HepG2 (cell line): Measurements from ENCODE around the gene SKI. TPM values are rescaled to one million over a fixed set of nuclear protein-coding genes. Genes with fewer than 3 reads are reported as not detected.

ENCODE experiments used
- ARID5B ChIP-seq: IDR thresholded peaks from 2 replicates; pipeline ENCODE4 v1.4.0; 2020; ENCODE audit warnings: mild to moderate bottlenecking, missing genetic modification reagents
- ATF7 ChIP-seq, 2 experiments: fragments of 450-650 bp in 1 of 2; sonication (generic) in 1 of 2; formaldehyde crosslinking in 1 of 2; IDR thresholded peaks; 2 replicates each; pipeline versions ENCODE4 v1.4.0 to v1.6.1; 2016 to 2020; ENCODE audit warnings: antibody characterized with exemption in 1 of 2, mild to moderate bottlenecking in 1 of 2, missing genetic modification reagents in 1 of 2
- GATA4 ChIP-seq: sonication (generic); IDR thresholded peaks from 2 replicates; pipeline ENCODE4 v1.6.1; 2016; ENCODE audit warnings: antibody characterized with exemption, low read depth, borderline replicate concordance
- HDAC1 ChIP-seq: sonication (generic); formaldehyde crosslinking; IDR thresholded peaks from 2 replicates; pipeline ENCODE4 v1.5.1; 2020; ENCODE audit warnings: mild to moderate bottlenecking, missing genetic modification reagents
- HOXA7 ChIP-seq: sonication (generic); formaldehyde crosslinking; IDR thresholded peaks from 2 replicates; pipeline ENCODE4 v1.8.1; 2022; ENCODE audit warnings: mild to moderate bottlenecking, missing genetic modification reagents, moderate library complexity
- PCBP1 ChIP-seq: fragments of 200-400 bp; formaldehyde crosslinking; IDR thresholded peaks from 2 replicates; pipeline ENCODE4 v1.6.1; 2017; ENCODE audit warnings: mild to moderate bottlenecking, low read depth, low read length, borderline replicate concordance
- PHF20 ChIP-seq: sonication (generic); formaldehyde crosslinking; IDR thresholded peaks from 2 replicates; pipeline ENCODE4 v1.5.0; 2020; ENCODE audit warnings: mild to moderate bottlenecking, missing genetic modification reagents
- PHF5A ChIP-seq: IDR thresholded peaks from one replicate; pipeline ENCODE4 v1.6.1; 2018; ENCODE audit warnings: low read depth, missing genetic modification reagents; ENCODE audit not compliant: unreplicated experiment
- REL ChIP-seq: sonication (generic); formaldehyde crosslinking; conservative IDR thresholded peaks from 2 replicates; pipeline ENCODE4 v1.8.0; 2022; ENCODE audit warnings: mild to moderate bottlenecking, missing genetic modification reagents, moderate library complexity
- RERE ChIP-seq: IDR thresholded peaks from 2 replicates; pipeline ENCODE4 v1.6.1; 2016; ENCODE audit warnings: low read depth, missing genetic modification reagents, missing compliant biosample characterization
- SAP130 ChIP-seq: IDR thresholded peaks from 2 replicates; pipeline ENCODE4 v1.6.1; 2016; ENCODE audit warnings: low read depth
- TP53 ChIP-seq: sonication (generic); formaldehyde crosslinking; conservative IDR thresholded peaks from 2 replicates; pipeline ENCODE4 v1.4.0; 2020; ENCODE audit warnings: missing genetic modification reagents
- TRIM24 ChIP-seq: sonication (generic); formaldehyde crosslinking; IDR thresholded peaks from 2 replicates; pipeline ENCODE4 v1.8.0; 2022; ENCODE audit warnings: mild to moderate bottlenecking, missing genetic modification reagents
- ZBTB10 ChIP-seq: sonication (generic); formaldehyde crosslinking; IDR thresholded peaks from 2 replicates; pipeline ENCODE4 v1.4.0; 2020; ENCODE audit warnings: missing genetic modification reagents, borderline replicate concordance
- ZNF597 ChIP-seq: sonication (generic); formaldehyde crosslinking; IDR thresholded peaks from 2 replicates; pipeline ENCODE4 v1.5.0; 2020; ENCODE audit warnings: missing genetic modification reagents
- ZNF773 ChIP-seq: sonication (generic); formaldehyde crosslinking; IDR thresholded peaks from 2 replicates; pipeline ENCODE4 v1.4.0; 2020; ENCODE audit warnings: missing genetic modification reagents, borderline replicate concordance
- polyA plus RNA-seq, 8 experiments: library from polyadenylated mRNA; depleted of rRNA in 3 of 8; stranded (reverse) in 7 of 8; unstranded in 1 of 8; fragments of >200 nt; fragmentation: Illumina TruSeq in 4 of 8; extraction: Trizol in 4 of 8; gene quantifications; 2 replicates each; pipeline versions ENCODE4 v1.2.1 to v1.2.3, GENCODE V29; 2011 to 2016; ENCODE audit warnings: low read depth in 4 of 8, missing spikeins in 1 of 8, mixed read lengths in 1 of 8; ENCODE audit not compliant: insufficient read depth in 1 of 8
- total RNA-seq, 5 experiments: library from RNA; depleted of rRNA; stranded (reverse); fragments of >200 nt; fragmentation: Illumina TruSeq; extraction: Trizol; gene quantifications; 2 replicates each; pipeline ENCODE4 v1.2.3, GENCODE V29; 2016; ENCODE audit warnings: low read depth in 1 of 5

The SKI gene
- total and polyA plus RNA-seq, 2 of the 13 experiments (the other 11 are each of a cell fraction or from before 2014, with no cell fraction given): 4.7 to 6.9 TPM

- TF ChIP-seq HDAC1 (CRISPR knock-in tag) (no peak), PCBP1 (no peak), PHF5A (CRISPR knock-in tag) (no peak), TP53 (CRISPR knock-in tag) (no peak), GATA4 (no peak), ARID5B (0 out of 2 replicates have a peak, but pooled peaks have one; percentile 23), REL (CRISPR knock-in tag) (no peak), ZBTB10 (CRISPR knock-in tag) (0 out of 2 replicates have a peak, but pooled peaks have one; percentile 47), TRIM24 (CRISPR knock-in tag) (no peak), PHF20 (peak; percentile 29; the same call in 1 of the 2 replicates), ZNF773 (CRISPR knock-in tag) (no peak), ZNF597 (CRISPR knock-in tag) (no peak), ATF7 (IDR thresholded peaks at IDR 0.05) (no peak), ATF7 (CRISPR knock-in tag; IDR thresholded peaks at IDR 0.05) (no peak), SAP130 (CRISPR knock-in tag) (peak; percentile 60), HOXA7 (no peak), RERE (no peak)
Observed at GRCh38 chr1:2314273-2314802, 86.2 kb downstream of the SKI start (continued).
